Keratinocyte (primary cell): ENCODE measurements around the gene FSIP1.

Experiments used
- CTCF ChIP-seq, 3 experiments: IDR thresholded peaks in 1 of 3; conservative IDR thresholded peaks in 1 of 3; optimal IDR thresholded peaks in 1 of 3; 2 replicates in 2 of 3; 3 replicates in 1 of 3; pipeline versions ENCODE3 to v1.5.1; 2011; ENCODE audit warnings: low read length in 3 of 3, mild to moderate bottlenecking in 3 of 3, moderate library complexity in 2 of 3, control low read depth in 1 of 3, inconsistent platforms in 1 of 3; ENCODE audit not compliant: insufficient read depth in 2 of 3; ENCODE audit errors: extremely low read depth in 1 of 3
- EZH2 ChIP-seq: IDR thresholded peaks from one replicate; pipeline ENCODE4 v1.6.1; 2012; ENCODE audit warnings: inconsistent platforms, mild to moderate bottlenecking, low read length, moderate library complexity

- TF ChIP-seq CTCF (optimal IDR thresholded peaks at IDR 0.05 in 1 of 3, IDR thresholded peaks at IDR 0.05 in 1 of 3, conservative IDR thresholded peaks at IDR 0.05 in 1 of 3; ENCODE audit: extremely low read depth in 1 of 3, insufficient read depth in 2 of 3, low read length in 3 of 3) (no peak), EZH2 (no peak)
Observed at GRCh38 chr15:39640665-39641064, 142.0 kb downstream of the FSIP1 start.
